EH (cell line): Measurements from ENCODE around the gene NTM.
A peak's percentile ranks its signal among the peaks of the same experiment; 100 is the strongest.

Experiments
- DNase-seq: peaks from one replicate; pipeline ENCODE4 v3.0.0-alpha.2; 2015; ENCODE audit warnings: low read depth

The NTM gene

GRCh38 chr11:132217856-132218255 lies 847.4 kb downstream of the NTM start:
- DNase-seq = no peak

- DNase-seq = peak; percentile 91
These were observed 850.1 kb downstream of the NTM start for GRCh38 chr11:132220474-132220873.

- no peak for DNase-seq
These were observed 851.9 kb downstream of the NTM start for GRCh38 chr11:132222345-132222744.

GRCh38 chr11:132226522-132226921 lies 856.1 kb downstream of the NTM start:
- DNase-seq = no peak

- peak; percentile 12 for DNase-seq
These were observed 858.4 kb downstream of the NTM start for GRCh38 chr11:132228746-132229325.

DNA sequence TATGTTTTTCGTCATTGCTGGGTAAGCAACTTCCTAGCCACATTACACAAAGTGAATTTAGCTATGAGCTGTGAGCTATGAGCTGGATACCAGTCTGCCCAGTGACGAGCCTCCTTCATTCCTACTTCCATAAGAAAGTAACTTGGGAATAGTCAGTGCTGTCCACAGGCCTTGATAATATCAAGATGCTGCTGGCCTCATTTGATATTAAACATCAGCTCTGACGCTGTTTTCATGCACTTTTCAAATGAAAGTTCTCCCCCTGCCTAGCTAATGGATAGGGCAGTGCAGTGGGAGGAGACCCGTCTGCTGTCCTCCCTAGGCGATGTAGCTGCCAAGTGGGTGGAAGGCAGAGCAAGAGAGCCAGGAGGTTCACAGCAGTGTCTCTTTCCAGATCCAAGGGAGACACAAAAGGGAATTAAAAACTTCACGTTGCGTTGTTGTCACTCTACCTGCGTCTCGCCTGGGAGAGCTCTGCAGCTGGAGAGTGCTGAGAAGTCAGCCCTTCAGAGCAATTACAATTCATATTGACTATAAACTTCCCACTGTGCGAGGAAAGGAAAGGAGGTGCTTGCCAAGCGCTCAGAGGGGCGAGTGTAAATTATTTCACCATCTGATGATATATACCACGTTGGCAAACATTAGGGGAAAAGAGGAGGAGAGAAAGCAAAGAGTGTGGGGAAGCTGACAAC lies 861.4 kb downstream of the NTM start:
- no peak for DNase-seq

DNA sequence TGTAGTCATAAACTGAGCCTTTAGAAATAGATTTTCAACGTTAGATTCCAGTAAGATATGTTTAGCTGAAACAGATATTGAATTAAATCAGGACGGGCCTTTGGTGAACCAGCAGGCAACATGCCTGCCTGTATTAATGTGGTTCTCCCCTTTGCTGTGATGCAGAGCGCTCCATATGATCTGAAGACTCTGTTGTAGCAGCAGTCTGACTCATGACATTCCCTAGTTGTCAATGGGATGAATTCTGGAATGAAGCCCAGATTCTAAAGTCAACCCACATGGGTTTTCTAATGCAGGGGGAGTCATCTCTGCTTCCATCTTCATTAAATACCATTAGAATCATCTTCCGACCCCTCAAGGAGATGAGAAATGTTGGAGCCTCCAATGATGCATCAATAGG lies 864.5 kb downstream of the NTM start:
- DNase-seq = peak; percentile 83

GRCh38 chr11:132237781-132238180 lies 867.4 kb downstream of the NTM start:
- DNase-seq = no peak

- DNase-seq = no peak
These were observed 868.0 kb downstream of the NTM start for GRCh38 chr11:132238331-132238866.

- DNase-seq = no peak
These were observed 870.0 kb downstream of the NTM start for GRCh38 chr11:132240374-132240773.

DNA sequence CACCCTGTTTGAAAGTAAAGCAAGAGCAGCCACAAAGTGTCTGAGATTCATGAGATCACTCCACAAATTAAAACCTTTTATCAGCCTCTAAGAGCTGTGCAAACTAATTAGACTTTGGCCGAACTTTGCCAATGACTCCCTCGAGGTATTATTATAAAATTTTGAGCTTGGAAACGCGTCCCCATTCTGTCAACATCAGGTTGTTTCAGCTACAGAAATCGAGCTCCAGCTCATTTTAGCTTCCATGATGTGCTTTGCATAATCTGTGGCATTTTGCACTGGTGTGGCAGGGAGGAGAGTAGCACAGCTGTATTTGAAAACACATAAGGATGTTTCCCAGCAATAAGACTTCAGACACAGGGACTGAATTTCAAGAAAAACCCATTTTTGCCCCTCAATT lies 872.2 kb downstream of the NTM start:
- DNase-seq = no peak

GRCh38 chr11:132244846-132245245 lies 874.4 kb downstream of the NTM start:
- no peak for DNase-seq

DNA sequence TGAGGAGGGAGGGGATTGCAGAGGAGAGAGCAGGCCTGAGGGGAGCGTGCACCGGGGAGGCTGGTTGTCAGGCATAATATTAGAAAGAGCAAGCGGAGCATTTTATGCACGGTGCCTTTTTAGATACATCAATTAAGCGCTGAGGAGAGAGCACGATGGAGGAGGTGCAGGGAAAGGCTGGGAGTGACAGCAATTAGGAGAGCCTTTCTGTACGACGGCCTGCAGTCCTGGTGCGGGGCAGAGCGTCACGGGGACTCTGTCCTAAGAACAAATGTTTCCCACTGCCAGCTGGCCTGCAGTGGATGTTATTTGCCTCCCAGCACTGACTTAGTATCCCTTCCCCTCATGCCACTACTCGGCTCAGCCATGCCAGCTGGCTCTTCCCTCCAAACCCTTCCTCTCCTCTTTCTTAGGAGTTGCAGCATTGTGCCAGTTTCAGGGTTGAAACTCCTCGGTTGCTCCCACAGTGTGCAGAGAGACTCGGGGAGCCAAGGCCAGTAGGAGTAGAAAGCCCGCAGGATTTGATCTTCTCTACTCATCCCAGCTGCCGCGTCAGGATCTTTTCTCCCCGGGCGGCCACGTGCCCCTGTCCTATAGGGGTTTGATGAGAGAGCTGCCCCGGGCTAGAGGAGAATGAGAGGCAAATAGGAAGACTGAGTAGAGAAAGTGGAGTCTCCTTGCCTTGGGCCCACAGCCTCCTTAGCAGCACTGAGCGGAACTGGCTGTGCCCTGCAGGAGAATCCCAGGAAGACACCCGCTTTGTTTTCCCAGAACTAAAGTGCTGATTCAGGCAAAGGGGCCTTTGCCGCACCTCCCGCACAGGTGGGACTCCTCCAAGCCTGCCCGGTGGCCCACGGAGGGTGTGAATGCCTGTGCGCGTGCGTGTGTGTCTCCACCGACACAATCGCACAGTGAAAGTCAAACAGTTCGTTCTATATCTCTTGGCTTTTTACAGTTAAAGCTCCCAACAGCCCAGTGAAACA lies 875.3 kb downstream of the NTM start:
- no peak for DNase-seq

GRCh38 chr11:132248580-132248979 lies 878.2 kb downstream of the NTM start:
- no peak for DNase-seq

- no peak for DNase-seq
These were observed 878.8 kb downstream of the NTM start for GRCh38 chr11:132249256-132249655.

DNA sequence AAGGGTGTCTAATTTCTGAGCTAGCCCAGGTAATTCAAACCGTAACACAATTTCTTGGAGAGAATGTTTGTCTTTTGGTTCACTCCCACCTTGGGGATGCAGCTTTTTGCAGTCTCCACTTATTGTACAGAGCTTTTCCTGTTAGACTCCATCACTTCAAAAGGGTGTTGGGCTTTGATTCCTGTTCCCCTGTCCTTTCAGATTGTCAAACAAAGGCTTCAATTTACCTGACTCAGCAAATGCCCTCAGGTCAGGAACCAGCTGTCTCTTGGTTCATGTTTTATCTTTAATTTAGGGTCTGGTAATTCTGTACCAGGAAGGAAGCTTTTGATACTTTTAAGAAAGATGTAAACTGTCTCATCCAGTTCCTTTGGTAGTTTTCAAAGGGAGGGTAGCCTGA lies 880.6 kb downstream of the NTM start:
- no peak for DNase-seq

DNA sequence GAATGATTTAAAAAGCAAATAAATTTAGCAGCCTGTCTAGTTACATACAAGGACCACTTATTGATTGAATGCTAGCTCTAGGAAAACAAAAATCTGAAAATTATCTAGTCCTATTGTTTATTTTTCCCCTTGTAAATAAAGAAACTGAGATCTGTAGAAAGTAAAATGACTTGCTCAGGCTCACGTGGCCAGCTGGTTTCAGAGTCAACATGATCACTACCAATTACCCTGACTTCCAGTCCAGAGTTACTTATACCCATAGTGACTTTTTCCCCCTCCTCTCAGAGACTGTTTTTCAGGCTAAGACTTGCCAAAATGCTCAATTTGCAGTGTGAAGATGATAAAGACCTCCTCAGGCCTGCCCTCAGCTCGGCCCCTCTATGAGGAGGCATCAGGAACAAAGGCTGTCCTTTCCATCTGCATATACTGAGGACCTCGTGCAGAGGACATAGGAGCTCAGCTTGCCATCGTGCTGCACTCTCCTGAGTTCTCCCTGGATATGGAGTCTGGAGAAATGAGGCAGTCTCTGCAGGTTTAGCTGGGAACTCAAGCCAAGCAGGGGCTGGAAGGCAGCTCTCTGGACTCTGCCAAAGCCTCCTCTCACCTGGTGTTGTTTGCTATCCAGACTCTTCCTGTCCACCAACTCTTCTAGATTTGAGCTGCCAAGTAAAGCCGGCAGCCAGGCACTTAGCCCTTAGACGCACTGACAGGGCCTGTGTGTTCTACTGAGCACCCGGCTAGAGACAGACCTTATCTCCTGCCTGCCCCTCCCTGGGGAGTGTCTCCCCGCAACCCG lies 883.3 kb downstream of the NTM start:
- DNase-seq = no peak

GRCh38 chr11:132254906-132255305 lies 884.5 kb downstream of the NTM start:
- DNase-seq = no peak

- no peak for DNase-seq
These were observed 886.3 kb downstream of the NTM start for GRCh38 chr11:132256528-132257279.

- DNase-seq = no peak
These were observed 887.5 kb downstream of the NTM start for GRCh38 chr11:132257871-132258270.

DNA sequence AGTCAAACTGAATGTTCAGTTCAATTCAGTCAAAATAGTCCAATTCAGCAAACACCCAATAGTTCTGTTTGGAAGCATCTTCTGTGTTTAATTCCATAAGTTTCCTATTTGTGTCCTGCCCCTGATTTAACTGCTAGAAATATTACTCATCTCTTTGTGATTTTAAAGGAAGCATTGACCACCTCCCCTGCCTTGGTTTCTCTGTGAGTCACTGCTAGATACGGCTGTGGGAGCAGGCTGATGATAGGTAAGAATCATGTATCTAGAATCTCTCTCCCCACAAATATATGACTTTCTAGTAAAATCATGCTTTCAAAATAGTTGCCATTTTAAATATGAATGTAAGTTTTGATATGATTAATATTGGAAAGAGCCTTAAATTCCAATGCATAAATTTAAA lies 888.5 kb downstream of the NTM start:
- DNase-seq = peak; percentile 41
